HEK293 (cell line): ENCODE data around the gene CYBRD1.

Experiments
- CTCF ChIA-PET: fragments of 350-600 bp; formaldehyde crosslinking; extraction: SDS; loops from one replicate; lab custom pipeline; 2021; ENCODE audit warnings: antibody characterized with exemption; lab: Yijun Ruan, JAX
- POLR2A ChIA-PET: fragments of 300-600 bp; formaldehyde crosslinking; extraction: SDS; loops from one replicate; lab custom pipeline; 2020; ENCODE audit warnings: antibody characterized with exemption, inconsistent platforms; lab: Yijun Ruan, JAX
- H3K27ac ChIP-seq: fragments of 200-500 bp; sonication (Bioruptor generic); 2 replicates; pipeline ENCODE4 v1.5.1; 2014; ENCODE audit warnings: low read depth, low read length, control low read depth, inconsistent platforms; ENCODE audit errors: extremely low read depth
- H3K36me3 ChIP-seq, 2 experiments: fragments of 200-500 bp in 1 of 2; sonication (Bioruptor generic) in 1 of 2; 1 replicate in 1 of 2; 2 replicates in 1 of 2; pipeline ENCODE4 v1.5.1; 2014 to 2017; ENCODE audit warnings: inconsistent platforms in 2 of 2, low read length in 2 of 2; ENCODE audit not compliant: control insufficient read depth in 2 of 2, insufficient read depth in 1 of 2
- H3K4me1 ChIP-seq: fragments of 200-500 bp; sonication (Bioruptor generic); 2 replicates; pipeline ENCODE4 v1.5.1; 2014; ENCODE audit warnings: mild to moderate bottlenecking, low read length, inconsistent platforms; ENCODE audit not compliant: control insufficient read depth, insufficient read depth
- H3K4me3 ChIP-seq: 2 replicates; pipeline ENCODE4 v1.5.1; 2011; ENCODE audit warnings: low read depth, mild to moderate bottlenecking, control low read depth, low read length, moderate library complexity
- H3K9me3 ChIP-seq: fragments of 200-500 bp; sonication (Bioruptor generic); 2 replicates; pipeline ENCODE4 v1.5.1; 2014; ENCODE audit warnings: low read depth, low read length, inconsistent platforms; ENCODE audit not compliant: control insufficient read depth, insufficient read depth
- SP7 ChIP-seq: fragments of 450-650 bp; formaldehyde crosslinking; IDR thresholded peaks from 2 replicates; pipeline ENCODE4 v1.5.1; 2016; ENCODE audit warnings: missing biosample characterization, missing genetic modification characterization
- TCF7L2 ChIP-seq: IDR thresholded peaks from 2 replicates; pipeline ENCODE4 v1.6.1; 2011; ENCODE audit warnings: low read depth, mild to moderate bottlenecking, inconsistent platforms, low read length, moderate library complexity, borderline replicate concordance
- ZEB2 ChIP-seq: fragments of 450-650 bp; formaldehyde crosslinking; IDR thresholded peaks from 2 replicates; pipeline ENCODE4 v1.5.1; 2016; ENCODE audit warnings: missing biosample characterization, missing genetic modification characterization
- ZNF138 ChIP-seq: fragments of 450-650 bp; formaldehyde crosslinking; IDR thresholded peaks from 2 replicates; pipeline ENCODE4 v1.5.1; 2016; ENCODE audit warnings: missing biosample characterization, missing genetic modification characterization, borderline replicate concordance
- ZNF140 ChIP-seq: fragments of 450-650 bp; formaldehyde crosslinking; IDR thresholded peaks from 2 replicates; pipeline ENCODE4 v1.5.1; 2016; ENCODE audit warnings: missing biosample characterization, missing genetic modification characterization
- ZNF426 ChIP-seq: fragments of 450-650 bp; formaldehyde crosslinking; IDR thresholded peaks from 2 replicates; pipeline ENCODE4 v1.5.1; 2017; ENCODE audit warnings: missing biosample characterization, missing genetic modification characterization, mild to moderate bottlenecking, inconsistent platforms, moderate library complexity
- ZNF433 ChIP-seq: fragments of 450-650 bp; formaldehyde crosslinking; IDR thresholded peaks from 2 replicates; pipeline ENCODE4 v1.5.1; 2016; ENCODE audit warnings: missing biosample characterization, missing genetic modification characterization, low read depth
- ZNF530 ChIP-seq: fragments of 450-650 bp; formaldehyde crosslinking; IDR thresholded peaks from 2 replicates; pipeline ENCODE4 v1.5.1; 2016; ENCODE audit warnings: low read depth, missing biosample characterization, missing genetic modification characterization
- ZNF561 ChIP-seq: fragments of 450-650 bp; IDR thresholded peaks from 2 replicates; pipeline ENCODE4 v1.5.1; 2018; ENCODE audit warnings: missing biosample characterization, missing genetic modification characterization, borderline replicate concordance
- ZNF664 ChIP-seq: fragments of 450-650 bp; formaldehyde crosslinking; IDR thresholded peaks from 2 replicates; pipeline ENCODE4 v1.5.1; 2016; ENCODE audit warnings: missing biosample characterization, missing genetic modification characterization
- TF ChIP-seq, protein P1 (sequence below): fragments of 450-650 bp; formaldehyde crosslinking; IDR thresholded peaks from 2 replicates; pipeline ENCODE4 v1.5.1; 2016; ENCODE audit warnings: missing biosample characterization, missing genetic modification characterization, low read depth
- TF ChIP-seq, protein P2 (sequence below): fragments of 450-650 bp; IDR thresholded peaks from 2 replicates; pipeline ENCODE4 v1.5.1; 2018; ENCODE audit warnings: missing biosample characterization, mild to moderate bottlenecking, missing genetic modification characterization
- TF ChIP-seq, protein P3 (sequence below): fragments of 450-650 bp; formaldehyde crosslinking; IDR thresholded peaks from 2 replicates; pipeline ENCODE4 v1.5.1; 2016; ENCODE audit warnings: missing biosample characterization, missing genetic modification characterization
- TF ChIP-seq, protein P4 (sequence below): fragments of 450-650 bp; formaldehyde crosslinking; IDR thresholded peaks from 2 replicates; pipeline ENCODE4 v1.5.1; 2017; ENCODE audit warnings: missing biosample characterization, missing genetic modification characterization
- TF ChIP-seq, protein P5 (sequence below): fragments of 450-650 bp; formaldehyde crosslinking; IDR thresholded peaks from 2 replicates; pipeline ENCODE4 v1.5.1; 2016; ENCODE audit warnings: missing biosample characterization, missing genetic modification characterization, borderline replicate concordance
- TF ChIP-seq, protein P6 (sequence below): fragments of 450-650 bp; formaldehyde crosslinking; IDR thresholded peaks from 2 replicates; pipeline ENCODE4 v1.5.1; 2017; ENCODE audit warnings: missing biosample characterization, missing genetic modification characterization

Gene CYBRD1

DNA sequence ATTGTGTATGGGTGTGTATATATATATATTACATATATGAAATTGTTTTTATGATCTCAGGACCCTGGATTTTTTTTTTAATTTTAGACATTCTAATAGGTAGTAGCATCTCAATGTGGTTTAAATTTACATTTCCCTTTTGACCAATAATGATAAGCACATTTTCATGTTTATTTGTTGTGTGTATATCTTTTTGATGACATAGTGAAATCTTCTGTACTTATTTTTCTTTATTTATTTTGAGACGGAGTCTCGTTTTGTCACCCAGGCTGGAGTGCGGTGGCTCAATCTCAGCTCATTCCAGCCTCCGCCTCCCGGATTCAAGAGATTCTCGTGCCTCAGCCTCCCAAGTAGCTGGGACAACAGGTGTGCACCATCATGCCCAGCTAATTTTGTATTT lies 35.1 kb upstream of the CYBRD1 start:
- Histone ChIP-seq H3K4me1 (no peaks in the 10 kb centered on the region), H3K27ac (no peak overlapping the region), H3K4me3 (no peak overlapping the region), H3K9me3 (no peaks in the 10 kb centered on the region), H3K36me3 (peaks cover 0 to 14% of the 10 kb centered on the region in 2 experiments; a peak in 1 of 3 replicates)
- TF ChIP-seq ZNF664 (tag by site-specific recombination) = no peak
- no peak for TF ChIP-seq ZNF561 (tag by site-specific recombination)
- TF ChIP-seq ZNF433 (tag by site-specific recombination) = no peak
- no peak for TF ChIP-seq TCF7L2
- no peak for TF ChIP-seq ZNF138 (tag by site-specific recombination)
- TF ChIP-seq SP7 (tag by site-specific recombination) = no peak
- no peak for TF ChIP-seq ZNF426 (tag by site-specific recombination)
- TF ChIP-seq ZNF140 = no peak
- no peak for TF ChIP-seq ZEB2 (tag by site-specific recombination)
- TF ChIP-seq, protein P1, sequence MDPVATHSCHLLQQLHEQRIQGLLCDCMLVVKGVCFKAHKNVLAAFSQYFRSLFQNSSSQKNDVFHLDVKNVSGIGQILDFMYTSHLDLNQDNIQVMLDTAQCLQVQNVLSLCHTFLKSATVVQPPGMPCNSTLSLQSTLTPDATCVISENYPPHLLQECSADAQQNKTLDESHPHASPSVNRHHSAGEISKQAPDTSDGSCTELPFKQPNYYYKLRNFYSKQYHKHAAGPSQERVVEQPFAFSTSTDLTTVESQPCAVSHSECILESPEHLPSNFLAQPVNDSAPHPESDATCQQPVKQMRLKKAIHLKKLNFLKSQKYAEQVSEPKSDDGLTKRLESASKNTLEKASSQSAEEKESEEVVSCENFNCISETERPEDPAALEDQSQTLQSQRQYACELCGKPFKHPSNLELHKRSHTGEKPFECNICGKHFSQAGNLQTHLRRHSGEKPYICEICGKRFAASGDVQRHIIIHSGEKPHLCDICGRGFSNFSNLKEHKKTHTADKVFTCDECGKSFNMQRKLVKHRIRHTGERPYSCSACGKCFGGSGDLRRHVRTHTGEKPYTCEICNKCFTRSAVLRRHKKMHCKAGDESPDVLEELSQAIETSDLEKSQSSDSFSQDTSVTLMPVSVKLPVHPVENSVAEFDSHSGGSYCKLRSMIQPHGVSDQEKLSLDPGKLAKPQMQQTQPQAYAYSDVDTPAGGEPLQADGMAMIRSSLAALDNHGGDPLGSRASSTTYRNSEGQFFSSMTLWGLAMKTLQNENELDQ = no peak
- TF ChIP-seq, protein P2, sequence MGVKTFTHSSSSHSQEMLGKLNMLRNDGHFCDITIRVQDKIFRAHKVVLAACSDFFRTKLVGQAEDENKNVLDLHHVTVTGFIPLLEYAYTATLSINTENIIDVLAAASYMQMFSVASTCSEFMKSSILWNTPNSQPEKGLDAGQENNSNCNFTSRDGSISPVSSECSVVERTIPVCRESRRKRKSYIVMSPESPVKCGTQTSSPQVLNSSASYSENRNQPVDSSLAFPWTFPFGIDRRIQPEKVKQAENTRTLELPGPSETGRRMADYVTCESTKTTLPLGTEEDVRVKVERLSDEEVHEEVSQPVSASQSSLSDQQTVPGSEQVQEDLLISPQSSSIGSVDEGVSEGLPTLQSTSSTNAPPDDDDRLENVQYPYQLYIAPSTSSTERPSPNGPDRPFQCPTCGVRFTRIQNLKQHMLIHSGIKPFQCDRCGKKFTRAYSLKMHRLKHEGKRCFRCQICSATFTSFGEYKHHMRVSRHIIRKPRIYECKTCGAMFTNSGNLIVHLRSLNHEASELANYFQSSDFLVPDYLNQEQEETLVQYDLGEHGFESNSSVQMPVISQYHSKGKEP (tag by site-specific recombination) = no peak
- TF ChIP-seq, protein P3, sequence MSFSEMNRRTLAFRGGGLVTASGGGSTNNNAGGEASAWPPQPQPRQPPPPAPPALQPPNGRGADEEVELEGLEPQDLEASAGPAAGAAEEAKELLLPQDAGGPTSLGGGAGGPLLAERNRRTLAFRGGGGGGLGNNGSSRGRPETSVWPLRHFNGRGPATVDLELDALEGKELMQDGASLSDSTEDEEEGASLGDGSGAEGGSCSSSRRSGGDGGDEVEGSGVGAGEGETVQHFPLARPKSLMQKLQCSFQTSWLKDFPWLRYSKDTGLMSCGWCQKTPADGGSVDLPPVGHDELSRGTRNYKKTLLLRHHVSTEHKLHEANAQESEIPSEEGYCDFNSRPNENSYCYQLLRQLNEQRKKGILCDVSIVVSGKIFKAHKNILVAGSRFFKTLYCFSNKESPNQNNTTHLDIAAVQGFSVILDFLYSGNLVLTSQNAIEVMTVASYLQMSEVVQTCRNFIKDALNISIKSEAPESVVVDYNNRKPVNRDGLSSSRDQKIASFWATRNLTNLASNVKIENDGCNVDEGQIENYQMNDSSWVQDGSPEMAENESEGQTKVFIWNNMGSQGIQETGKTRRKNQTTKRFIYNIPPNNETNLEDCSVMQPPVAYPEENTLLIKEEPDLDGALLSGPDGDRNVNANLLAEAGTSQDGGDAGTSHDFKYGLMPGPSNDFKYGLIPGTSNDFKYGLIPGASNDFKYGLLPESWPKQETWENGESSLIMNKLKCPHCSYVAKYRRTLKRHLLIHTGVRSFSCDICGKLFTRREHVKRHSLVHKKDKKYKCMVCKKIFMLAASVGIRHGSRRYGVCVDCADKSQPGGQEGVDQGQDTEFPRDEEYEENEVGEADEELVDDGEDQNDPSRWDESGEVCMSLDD (tag by site-specific recombination) = no peak
- TF ChIP-seq, protein P4, sequence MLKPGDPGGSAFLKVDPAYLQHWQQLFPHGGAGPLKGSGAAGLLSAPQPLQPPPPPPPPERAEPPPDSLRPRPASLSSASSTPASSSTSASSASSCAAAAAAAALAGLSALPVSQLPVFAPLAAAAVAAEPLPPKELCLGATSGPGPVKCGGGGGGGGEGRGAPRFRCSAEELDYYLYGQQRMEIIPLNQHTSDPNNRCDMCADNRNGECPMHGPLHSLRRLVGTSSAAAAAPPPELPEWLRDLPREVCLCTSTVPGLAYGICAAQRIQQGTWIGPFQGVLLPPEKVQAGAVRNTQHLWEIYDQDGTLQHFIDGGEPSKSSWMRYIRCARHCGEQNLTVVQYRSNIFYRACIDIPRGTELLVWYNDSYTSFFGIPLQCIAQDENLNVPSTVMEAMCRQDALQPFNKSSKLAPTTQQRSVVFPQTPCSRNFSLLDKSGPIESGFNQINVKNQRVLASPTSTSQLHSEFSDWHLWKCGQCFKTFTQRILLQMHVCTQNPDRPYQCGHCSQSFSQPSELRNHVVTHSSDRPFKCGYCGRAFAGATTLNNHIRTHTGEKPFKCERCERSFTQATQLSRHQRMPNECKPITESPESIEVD = no peak
- TF ChIP-seq, protein P5, sequence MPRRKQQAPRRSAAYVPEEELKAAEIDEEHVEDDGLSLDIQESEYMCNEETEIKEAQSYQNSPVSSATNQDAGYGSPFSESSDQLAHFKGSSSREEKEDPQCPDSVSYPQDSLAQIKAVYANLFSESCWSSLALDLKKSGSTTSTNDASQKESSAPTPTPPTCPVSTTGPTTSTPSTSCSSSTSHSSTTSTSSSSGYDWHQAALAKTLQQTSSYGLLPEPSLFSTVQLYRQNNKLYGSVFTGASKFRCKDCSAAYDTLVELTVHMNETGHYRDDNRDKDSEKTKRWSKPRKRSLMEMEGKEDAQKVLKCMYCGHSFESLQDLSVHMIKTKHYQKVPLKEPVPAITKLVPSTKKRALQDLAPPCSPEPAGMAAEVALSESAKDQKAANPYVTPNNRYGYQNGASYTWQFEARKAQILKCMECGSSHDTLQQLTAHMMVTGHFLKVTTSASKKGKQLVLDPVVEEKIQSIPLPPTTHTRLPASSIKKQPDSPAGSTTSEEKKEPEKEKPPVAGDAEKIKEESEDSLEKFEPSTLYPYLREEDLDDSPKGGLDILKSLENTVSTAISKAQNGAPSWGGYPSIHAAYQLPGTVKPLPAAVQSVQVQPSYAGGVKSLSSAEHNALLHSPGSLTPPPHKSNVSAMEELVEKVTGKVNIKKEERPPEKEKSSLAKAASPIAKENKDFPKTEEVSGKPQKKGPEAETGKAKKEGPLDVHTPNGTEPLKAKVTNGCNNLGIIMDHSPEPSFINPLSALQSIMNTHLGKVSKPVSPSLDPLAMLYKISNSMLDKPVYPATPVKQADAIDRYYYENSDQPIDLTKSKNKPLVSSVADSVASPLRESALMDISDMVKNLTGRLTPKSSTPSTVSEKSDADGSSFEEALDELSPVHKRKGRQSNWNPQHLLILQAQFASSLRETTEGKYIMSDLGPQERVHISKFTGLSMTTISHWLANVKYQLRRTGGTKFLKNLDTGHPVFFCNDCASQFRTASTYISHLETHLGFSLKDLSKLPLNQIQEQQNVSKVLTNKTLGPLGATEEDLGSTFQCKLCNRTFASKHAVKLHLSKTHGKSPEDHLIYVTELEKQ (tag by site-specific recombination) = no peak
- no peak for TF ChIP-seq ZNF530 (tag by site-specific recombination)
- TF ChIP-seq, protein P6, sequence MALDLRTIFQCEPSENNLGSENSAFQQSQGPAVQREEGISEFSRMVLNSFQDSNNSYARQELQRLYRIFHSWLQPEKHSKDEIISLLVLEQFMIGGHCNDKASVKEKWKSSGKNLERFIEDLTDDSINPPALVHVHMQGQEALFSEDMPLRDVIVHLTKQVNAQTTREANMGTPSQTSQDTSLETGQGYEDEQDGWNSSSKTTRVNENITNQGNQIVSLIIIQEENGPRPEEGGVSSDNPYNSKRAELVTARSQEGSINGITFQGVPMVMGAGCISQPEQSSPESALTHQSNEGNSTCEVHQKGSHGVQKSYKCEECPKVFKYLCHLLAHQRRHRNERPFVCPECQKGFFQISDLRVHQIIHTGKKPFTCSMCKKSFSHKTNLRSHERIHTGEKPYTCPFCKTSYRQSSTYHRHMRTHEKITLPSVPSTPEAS (tag by site-specific recombination) = no peak
- ChIA-PET POLR2A (no interaction called here), CTCF (interaction anchor here (0.6 kb wide), 1 partner anchor 289 kb away, joined by 5 read pairs; no protein-coding TSS in a partner anchor)
